DMS 273 (cell line): ENCODE data around the gene MEGF6.

Experiments
- DNase-seq: peaks from one replicate; lab custom pipeline; 2025; ENCODE audit not compliant: unreplicated experiment; lab: John Stamatoyannopoulos, UW

Gene MEGF6

GRCh38 chr1:3540876-3541275 is 70.4 kb downstream of the MEGF6 start:
- no peak for DNase-seq

DNA sequence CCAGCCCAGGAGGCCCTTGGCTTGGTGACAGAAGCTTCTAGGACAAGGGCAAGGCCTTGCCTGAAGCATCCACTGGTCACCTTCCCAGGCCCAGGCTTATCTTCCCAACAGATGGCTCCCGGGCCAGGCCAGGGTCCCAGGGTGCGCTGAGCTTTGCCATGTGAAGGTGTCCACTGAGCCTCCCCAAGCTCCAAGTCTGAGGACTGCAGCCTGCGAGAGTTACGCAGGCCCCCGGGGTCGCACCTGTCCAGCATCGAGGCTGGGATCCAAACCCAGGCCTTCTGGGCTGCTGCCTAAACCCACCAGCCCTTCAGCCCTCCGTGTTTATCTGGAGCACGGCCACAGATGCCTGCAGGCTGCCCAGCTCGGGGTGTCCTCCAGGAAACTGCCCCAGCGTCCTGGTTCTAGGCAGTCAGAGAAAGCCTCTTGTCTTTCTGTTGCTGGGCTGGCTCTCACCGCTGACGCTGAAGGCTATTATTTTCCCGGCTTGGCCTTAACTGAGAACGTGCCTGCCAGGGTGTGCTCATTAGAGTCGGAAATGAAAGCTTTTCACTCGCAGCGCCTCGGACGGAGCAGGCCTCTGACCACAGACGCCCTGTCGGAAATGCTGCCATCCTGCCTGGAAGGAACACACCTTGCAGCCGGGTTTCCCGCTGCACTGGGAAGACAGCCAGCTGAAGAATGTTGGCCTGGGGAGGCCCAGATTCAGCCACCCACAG is 71.4 kb downstream of the MEGF6 start:
- no peak for DNase-seq

DNA sequence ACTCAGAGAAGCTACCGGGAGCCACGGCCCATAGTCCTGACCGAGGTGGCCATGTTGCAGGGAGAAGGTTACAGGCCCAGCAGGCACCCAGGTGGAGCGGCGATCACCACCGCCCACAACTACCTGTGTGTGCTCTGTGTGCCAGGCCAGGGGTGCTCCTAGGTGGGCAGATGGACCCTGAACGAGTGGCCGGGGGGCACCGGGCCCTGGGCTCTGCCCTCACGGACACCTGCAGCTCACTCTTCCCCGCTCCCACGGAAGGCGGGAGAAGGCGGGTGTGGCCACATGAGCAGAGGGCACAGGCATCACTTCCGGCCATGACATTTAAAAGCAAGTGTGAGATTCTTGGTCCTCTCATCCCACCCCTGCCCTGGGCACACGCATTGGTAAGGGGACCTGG is 73.9 kb downstream of the MEGF6 start:
- DNase-seq = no peak

DNA sequence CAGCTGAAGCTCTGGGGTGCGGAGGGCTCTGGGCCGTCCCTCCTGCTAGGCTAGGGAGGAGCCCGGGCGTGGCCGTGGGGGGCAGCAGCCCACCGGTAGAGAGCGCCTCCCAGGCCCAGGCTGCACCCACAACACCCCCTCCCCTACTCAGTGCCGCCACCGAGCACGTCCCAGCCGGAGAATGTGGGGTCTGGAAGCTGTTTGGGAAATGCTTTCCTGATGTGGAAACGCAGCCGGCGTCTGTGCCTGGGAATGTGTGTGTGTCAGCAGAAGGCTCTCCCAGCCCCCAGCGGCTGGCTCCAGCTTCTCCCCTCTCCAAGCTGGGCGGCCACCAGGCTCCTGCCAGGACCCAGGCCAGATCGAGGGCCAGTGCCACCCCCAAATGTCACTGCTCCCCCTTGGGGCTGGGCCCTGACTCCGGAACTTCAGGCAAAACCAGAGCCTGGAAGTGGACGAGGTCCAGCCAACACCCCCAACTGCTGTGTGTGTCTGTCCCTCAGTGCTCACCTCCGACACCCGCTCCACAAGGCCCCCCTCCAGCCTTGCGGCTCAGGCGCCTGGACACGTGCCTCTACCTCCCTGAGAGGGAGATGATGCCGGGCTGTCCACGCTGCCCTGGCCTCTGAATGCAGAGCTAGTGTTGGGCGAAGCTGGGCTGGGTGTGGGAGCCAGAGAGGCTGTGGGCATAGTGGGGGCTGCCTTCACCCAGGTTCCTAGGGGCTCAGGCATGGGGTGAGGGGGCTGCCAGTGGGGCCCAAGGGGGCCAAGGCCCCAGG is 74.7 kb downstream of the MEGF6 start:
- no peak for DNase-seq

- no peak for DNase-seq
These were observed 75.6 kb downstream of the MEGF6 start for GRCh38 chr1:3535732-3536131.

- peak; percentile 38 for DNase-seq
These were observed 76.3 kb downstream of the MEGF6 start for GRCh38 chr1:3534803-3535637.

DNA sequence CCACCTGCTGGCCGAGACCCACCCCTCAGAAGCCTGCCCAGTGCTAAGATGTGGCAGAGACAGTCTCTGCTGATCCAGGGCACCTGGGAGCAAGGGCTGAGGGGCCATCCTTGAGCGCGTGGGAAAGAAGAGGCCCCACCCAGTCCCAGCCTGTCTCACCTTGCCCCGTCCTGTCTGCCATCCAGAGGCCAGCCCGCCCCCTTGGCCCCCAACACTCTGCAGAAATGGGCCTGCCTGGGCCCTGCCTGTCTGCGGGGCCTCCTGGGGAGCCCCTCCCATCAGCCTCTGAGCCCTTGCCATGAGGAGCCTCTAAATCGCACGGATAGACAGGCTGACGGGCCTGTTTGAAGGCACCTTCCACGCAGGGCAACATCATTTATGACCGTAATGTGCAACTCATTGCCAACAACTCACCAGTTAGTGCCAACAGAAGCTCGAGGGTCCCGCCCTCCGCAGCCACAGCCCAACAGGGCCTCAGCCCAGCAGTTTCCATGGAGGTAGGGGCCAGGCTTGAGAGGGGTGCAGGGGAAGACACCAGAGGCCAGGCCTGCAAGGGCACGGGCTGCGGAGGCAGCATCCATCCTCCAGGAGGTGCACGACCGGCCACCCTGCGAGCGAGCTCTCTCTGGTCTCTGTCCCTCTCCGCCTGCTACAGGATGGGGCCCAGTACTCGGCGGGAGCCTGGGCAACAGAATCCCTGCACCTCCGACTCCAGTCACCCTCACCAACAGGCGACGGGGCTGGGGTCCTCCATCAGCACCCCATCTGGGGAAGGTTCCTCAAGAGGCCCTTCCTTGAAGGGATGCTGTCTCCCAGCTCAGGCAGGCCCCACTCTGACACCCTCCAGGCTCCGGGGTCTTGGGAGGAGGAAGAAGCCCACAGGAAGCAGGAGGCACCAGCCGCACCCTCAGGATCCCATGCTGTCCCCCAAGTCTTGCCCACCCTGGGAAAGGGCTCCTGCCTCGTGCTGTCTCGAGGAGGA is 78.0 kb downstream of the MEGF6 start:
- peak; percentile 35 for DNase-seq

GRCh38 chr1:3531928-3532327 is 79.4 kb downstream of the MEGF6 start:
- DNase-seq = no peak

GRCh38 chr1:3530926-3531818 is 80.1 kb downstream of the MEGF6 start:
- peak; percentile 90 for DNase-seq

GRCh38 chr1:3530086-3530925 is 81.0 kb downstream of the MEGF6 start:
- peak; percentile 61 for DNase-seq

GRCh38 chr1:3529099-3529729 is 82.1 kb downstream of the MEGF6 start:
- peak; percentile 73 for DNase-seq

GRCh38 chr1:3527774-3528173 is 83.5 kb downstream of the MEGF6 start:
- no peak for DNase-seq

DNA sequence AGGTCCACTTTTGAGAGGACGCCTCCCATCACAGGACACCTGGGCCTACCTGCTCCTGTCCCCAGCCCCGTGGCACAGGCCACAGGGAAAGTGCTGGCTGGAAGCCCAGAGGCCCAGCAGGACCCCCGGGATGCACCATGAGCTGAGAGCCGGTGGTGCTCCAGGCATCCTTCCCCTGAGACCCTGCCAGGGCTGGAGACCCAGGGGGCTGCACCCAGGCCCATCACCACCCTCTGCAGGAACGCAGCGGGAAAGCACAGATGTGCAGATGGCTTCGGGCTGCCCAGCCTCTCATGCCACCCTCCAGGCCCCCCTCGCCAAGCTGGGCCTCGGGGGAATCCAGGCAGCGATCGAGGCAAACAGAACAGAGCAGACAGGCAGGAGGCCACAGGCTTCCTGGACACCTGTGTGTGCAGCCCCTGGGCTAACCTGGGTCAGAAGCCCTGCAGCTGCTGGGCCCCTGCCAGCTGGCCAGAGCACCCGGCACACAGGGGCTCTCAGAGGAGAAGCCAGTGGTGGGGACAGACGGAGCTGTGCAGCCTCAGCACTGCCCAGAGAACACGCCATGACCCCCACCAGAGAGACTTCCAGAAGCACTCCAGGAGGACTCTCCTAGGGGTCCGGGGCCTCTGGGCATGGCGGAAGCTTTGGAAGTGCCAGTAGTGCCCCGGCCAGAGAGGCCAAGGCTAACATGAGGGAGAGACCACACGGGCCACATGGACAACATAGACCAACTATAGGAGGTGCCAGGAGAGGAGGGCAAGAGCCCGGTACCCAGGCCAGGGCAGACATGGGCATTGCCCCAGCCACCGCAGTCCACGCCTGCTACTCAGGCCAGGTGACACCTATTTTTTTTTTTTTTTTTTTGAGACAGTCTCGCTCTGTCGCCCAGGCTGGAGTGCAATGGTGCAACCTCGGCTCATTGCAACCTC is 85.5 kb downstream of the MEGF6 start:
- DNase-seq = no peak

GRCh38 chr1:3524556-3525203 is 86.6 kb downstream of the MEGF6 start:
- peak; percentile 57 for DNase-seq

GRCh38 chr1:3523980-3524379 is 87.3 kb downstream of the MEGF6 start:
- no peak for DNase-seq

GRCh38 chr1:3522564-3523265 is 88.6 kb downstream of the MEGF6 start:
- DNase-seq = no peak
